OCI-LY1 (cell line): ENCODE measurements around the gene NT5DC1.

Experiments
- EZH2 ChIP-seq: fragments of 200-600 bp; sonication (generic), shearing (Covaris generic); IDR thresholded peaks from 2 replicates; pipeline ENCODE4 v1.8.0; 2017; ENCODE audit warnings: borderline replicate concordance, mixed run types, mild to moderate bottlenecking, antibody characterized with exemption, low read length, moderate library complexity, mixed read lengths
- TF ChIP-seq, protein P1 (sequence below): fragments of 200-600 bp; sonication (generic), shearing (Covaris generic); IDR thresholded peaks from 2 replicates; pipeline ENCODE4 v1.5.1; 2017; ENCODE audit warnings: mild to moderate bottlenecking, antibody characterized with exemption, low read length, moderate library complexity, mixed read lengths

- TF ChIP-seq, protein P1, sequence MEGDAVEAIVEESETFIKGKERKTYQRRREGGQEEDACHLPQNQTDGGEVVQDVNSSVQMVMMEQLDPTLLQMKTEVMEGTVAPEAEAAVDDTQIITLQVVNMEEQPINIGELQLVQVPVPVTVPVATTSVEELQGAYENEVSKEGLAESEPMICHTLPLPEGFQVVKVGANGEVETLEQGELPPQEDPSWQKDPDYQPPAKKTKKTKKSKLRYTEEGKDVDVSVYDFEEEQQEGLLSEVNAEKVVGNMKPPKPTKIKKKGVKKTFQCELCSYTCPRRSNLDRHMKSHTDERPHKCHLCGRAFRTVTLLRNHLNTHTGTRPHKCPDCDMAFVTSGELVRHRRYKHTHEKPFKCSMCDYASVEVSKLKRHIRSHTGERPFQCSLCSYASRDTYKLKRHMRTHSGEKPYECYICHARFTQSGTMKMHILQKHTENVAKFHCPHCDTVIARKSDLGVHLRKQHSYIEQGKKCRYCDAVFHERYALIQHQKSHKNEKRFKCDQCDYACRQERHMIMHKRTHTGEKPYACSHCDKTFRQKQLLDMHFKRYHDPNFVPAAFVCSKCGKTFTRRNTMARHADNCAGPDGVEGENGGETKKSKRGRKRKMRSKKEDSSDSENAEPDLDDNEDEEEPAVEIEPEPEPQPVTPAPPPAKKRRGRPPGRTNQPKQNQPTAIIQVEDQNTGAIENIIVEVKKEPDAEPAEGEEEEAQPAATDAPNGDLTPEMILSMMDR: no peak
- TF ChIP-seq EZH2: no peak
These were observed 54.2 kb downstream of the NT5DC1 start for GRCh38 chr6:116154887-116155286.
